CD4-positive, alpha-beta T cell treated with Interleukin-15 for 4 hours (primary cell): ENCODE results near the gene ZNF443.
"Not testable (repeated sequence)": the region's sequence is repeated elsewhere in the genome, so short reads cannot be mapped to it uniquely, and the experiment has no call there.

Source experiments
- DNase-seq: peaks from one replicate; pipeline ENCODE4 v3.0.0-alpha.2; 2020; ENCODE audit warnings: low spot score

Gene ZNF443

DNA sequence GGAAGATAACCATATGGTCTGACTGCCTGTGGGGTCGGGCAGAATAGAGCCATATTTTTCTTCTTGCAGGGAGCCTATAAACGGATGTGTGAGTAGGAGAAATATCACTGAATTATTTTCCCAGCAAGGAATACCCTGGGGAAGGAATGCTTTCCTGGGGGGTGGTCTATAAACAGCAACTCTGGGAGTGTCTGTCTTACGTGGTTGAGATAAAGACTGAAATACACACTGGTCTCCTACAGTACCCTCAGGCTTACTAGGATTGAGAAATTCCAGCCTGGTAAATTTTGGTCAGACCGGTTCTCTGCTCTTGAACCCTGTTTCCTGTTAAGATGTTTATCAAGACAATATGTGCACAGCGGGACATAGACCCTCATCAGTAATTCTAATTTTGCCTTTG lies 23.5 kb downstream of the ZNF443 start:
- DNase-seq: not testable (repeated sequence)

DNA sequence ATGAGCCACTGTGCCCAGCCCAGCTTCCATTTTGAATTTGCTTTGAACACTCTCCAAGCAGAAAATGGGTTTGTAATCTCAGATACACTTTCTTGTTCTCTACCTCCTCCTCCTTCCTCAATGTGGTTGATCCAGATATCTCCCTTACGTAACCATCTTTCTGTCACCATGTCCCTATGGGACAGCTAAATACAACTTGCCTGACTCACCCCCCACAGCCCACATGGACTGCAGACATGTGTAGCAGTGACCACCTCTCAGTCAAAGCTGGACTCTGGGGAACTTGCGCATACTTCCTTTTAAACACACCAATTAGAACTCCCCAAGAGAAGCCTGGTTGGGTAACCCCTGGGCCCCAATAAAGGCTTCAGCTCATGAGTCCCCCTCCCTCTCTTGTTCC lies 28.9 kb downstream of the ZNF443 start:
- DNase-seq: no peak

DNA sequence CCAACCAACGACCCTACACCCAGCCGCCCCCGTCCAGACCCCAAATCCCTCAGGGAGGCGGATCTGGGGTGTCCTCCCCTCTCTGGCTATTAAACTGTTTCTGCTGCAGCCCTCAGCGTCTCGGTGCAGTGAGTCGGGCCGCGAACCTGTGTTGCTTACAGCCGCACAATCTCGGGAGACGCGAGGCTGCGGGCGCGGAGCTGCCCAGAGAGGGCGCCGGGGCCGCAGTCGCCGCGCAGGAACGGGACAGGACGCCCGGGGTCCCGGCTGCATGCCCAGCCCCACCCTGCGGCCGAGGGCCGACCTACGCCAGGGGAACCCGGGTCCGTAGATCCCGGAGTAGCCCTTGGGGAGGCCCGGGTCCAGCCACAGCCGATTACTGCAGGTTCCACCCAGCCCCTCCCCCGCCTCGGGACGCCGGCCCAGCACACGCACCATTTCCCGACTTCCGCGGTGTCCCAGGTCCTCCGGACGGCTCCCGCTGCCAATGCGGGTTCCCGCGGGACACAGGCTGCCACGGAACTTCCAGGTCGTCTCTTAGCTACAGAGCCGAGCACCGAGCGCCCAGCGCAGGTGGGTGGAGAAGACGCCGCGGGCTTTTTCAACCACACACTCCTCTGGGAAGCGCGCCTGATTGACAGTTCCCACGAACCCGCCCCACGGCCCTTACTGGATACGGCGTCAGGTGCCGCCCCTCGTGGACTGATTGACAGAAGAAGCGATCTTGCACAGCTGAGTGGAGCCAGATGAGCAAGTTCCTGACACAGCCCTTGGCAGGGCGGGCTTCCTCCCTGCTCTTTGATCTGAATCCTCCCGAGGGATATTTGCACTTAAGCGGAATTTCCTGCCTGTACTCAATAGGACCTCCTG lies 40.0 kb downstream of the ZNF443 start, which contains the start of gene ZNF799:
TSS of gene ZNF799 (minus strand) at position 639 of the 870 bp plus-strand sequence. CDS start at position 438, 201 bp downstream.
- peak; percentile 82 for DNase-seq

DNA sequence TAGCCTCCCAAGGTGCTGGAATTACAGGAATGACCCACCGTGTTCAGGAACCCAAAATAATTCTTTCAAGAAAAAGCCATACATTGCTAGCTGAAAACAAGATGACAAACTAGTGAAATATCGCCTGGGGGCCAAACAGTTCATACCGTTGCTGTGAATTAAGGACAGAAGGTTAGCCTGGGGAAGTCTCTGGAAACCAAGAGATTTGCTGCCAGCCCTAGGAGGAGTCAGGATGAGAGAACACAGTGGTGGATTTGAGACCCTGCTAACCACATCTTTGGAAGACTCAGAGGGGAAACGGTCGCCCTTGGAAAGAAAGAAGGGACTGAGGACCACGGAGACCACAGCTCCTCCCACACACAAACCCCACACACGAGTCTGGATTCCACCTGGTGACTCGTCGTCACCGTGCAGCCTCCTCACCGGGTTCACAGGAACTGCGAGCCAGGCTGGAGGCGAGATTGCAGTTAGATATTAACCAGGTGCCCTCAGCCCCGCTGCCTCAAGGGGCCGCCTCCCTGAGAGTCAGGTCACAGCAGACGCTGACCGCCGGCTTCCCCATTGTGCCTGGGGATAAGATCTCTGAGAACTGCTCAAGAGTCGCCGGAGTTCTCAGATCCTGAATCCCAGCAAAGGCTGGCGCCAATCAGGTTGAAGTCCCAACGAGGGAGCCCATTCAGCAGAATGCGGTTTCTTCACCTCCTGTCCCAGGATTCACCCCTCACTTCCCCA lies 40.8 kb downstream of the ZNF443 start:
- DNase-seq: peak; percentile 2

DNA sequence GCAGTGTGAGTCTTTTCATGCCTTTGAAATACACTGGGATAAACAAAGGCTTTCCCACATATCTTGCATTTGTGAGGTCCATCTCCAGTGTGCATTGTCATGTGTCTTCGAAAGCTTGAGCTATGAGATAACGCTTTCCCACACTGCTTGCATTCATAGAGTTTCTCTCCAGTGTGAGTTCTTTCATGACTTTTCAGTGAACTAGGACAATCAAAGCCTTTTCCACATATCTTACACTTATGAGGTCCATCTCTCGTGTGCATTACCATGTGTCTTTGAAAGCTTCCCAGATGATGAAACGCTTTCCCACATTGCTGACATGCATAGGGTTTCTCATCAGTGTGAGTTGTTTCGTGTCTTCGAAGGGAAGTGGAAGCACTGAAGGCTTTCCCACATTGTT lies 49.7 kb downstream of the ZNF443 start:
- not testable (repeated sequence) for DNase-seq

DNA sequence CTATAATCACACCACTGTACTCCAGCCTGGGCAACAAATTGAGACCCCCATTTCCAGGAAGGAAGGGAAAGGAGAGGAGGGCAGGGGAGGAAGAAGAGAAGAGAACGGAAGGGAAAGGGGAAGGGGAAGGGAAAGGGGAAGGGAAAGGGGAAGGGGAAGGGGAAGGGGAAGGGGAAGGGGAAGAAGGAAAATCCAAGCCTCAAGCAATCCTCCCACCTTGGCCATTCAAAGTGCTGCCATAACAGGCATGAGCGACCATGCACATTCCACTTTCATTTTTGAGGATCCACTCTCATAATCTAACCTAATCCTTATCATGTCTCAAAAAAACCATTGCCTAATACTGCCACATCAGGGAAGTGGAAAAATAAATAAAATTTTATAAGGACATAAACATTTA lies 54.5 kb downstream of the ZNF443 start:
- DNase-seq: not testable (repeated sequence)

DNA sequence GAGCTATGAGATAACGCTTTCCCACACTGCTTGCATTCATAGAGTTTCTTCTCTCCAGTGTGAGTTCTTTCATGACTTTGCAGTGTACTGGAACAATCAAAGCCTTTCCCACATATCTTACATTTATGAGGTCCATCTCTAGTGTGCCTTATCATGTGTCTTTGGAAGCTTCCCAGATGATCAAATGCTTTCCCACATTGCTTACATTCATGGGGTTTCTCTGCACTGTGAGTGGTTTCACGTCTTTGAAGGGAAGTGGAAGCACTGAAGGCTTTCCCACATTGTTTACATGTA lies 60.4 kb downstream of the ZNF443 start:
- DNase-seq: no peak

DNA sequence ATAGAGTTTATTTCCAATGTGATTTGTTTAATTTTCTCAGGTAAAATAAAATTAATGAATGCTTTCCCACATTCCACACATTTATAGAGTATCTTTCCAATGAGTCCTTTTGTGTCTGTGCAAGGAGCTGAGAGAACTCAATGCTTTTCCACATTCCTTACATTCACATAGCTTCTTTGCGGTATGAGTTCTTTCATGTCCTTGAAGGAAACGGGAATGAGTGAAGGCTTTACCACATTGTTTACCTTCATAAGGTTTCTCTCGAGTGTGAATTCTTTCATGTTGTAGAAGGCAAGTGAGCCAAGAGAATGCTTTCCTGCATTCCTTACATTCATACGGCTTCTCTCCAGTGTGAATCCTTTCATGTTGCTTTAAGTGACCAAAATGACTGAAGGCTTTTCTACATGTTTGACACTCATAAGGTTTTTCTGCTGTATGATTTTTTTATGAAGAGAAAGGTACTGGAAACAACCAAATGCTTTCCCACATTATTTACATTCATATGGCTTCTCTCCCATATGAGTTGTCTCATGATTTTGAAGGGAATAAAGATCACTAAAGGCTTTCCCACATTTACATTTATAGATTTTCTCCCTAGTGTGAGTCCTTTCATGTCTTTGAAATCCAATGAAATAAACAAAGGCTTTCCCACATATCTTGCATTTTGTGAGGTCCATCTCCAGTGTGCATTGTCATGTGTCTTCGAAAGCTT lies 60.9 kb downstream of the ZNF443 start:
- no peak for DNase-seq
